HG02852 (cell line): ENCODE data around the gene TLK2.
A peak's percentile ranks its signal among the peaks of the same experiment; 100 is the strongest.
"Not testable (repeated sequence)": the region's sequence is repeated elsewhere in the genome, so short reads cannot be mapped to it uniquely, and the experiment has no call there.

Experiments used
- ATAC-seq: cut with Tn5 transposase; IDR thresholded peaks from one replicate; pipeline ENCODE4 v1.9.1; 2021; ENCODE audit warnings: mild to moderate bottlenecking, moderate library complexity; ENCODE audit not compliant: unreplicated experiment

TLK2 gene

GRCh38 chr17:62597920-62598319 lies 119.3 kb downstream of the TLK2 start:
- ATAC-seq = no peak

GRCh38 chr17:62599964-62600657 lies 121.5 kb downstream of the TLK2 start:
- ATAC-seq = no peak

- no peak for ATAC-seq
These were observed 122.2 kb downstream of the TLK2 start for GRCh38 chr17:62600805-62601204.

- ATAC-seq = no peak
These were observed 122.8 kb downstream of the TLK2 start for GRCh38 chr17:62601471-62601870.

GRCh38 chr17:62603783-62604182 lies 125.2 kb downstream of the TLK2 start:
- not testable (repeated sequence) for ATAC-seq

- ATAC-seq = no peak
These were observed 127.0 kb downstream of the TLK2 start for GRCh38 chr17:62605588-62605987.

GRCh38 chr17:62611292-62611691 lies 132.7 kb downstream of the TLK2 start:
- ATAC-seq = peak; percentile 73

- no peak for ATAC-seq
These were observed 133.1 kb downstream of the TLK2 start for GRCh38 chr17:62611728-62612127.

- ATAC-seq = not testable (repeated sequence)
These were observed 133.7 kb downstream of the TLK2 start for GRCh38 chr17:62612289-62612688.

- ATAC-seq = not testable (repeated sequence)
These were observed 134.5 kb downstream of the TLK2 start for GRCh38 chr17:62613095-62613494.

GRCh38 chr17:62614142-62614541 lies 135.5 kb downstream of the TLK2 start:
- no peak for ATAC-seq

- no peak for ATAC-seq
These were observed 136.9 kb downstream of the TLK2 start for GRCh38 chr17:62615503-62615902.

- ATAC-seq = no peak
These were observed 138.6 kb downstream of the TLK2 start for GRCh38 chr17:62616993-62617893.

- no peak for ATAC-seq
These were observed 139.4 kb downstream of the TLK2 start for GRCh38 chr17:62617894-62618472.

GRCh38 chr17:62618647-62619416 lies 140.2 kb downstream of the TLK2 start:
- ATAC-seq = no peak

- no peak for ATAC-seq
These were observed 141.0 kb downstream of the TLK2 start for GRCh38 chr17:62619417-62620155.

GRCh38 chr17:62621223-62621622 lies 142.6 kb downstream of the TLK2 start:
- ATAC-seq = no peak

- no peak for ATAC-seq
These were observed 146.7 kb downstream of the TLK2 start for GRCh38 chr17:62625184-62625869.

GRCh38 chr17:62625870-62626200 lies 147.2 kb downstream of the TLK2 start:
- ATAC-seq = no peak

GRCh38 chr17:62626719-62627218 lies 148.1 kb downstream of the TLK2 start:
- no peak for ATAC-seq
